Mesendoderm (in vitro differentiated cells): ENCODE measurements around the gene KIAA0513.
"Not testable (repeated sequence)": the region's sequence is repeated elsewhere in the genome, so short reads cannot be mapped to it uniquely, and the experiment has no call there.

ENCODE experiments used
- DNase-seq: peaks from one replicate; pipeline ENCODE4 v3.0.0; 2013
- H2AK5ac ChIP-seq: 2 replicates; pipeline ENCODE4 v1.6.1; 2013; ENCODE audit warnings: low read length, inconsistent platforms
- H2BK120ac ChIP-seq: 2 replicates; pipeline ENCODE4 v1.6.1; 2013; ENCODE audit warnings: low read depth, mild to moderate bottlenecking, low read length, moderate library complexity, mixed read lengths
- H2BK15ac ChIP-seq: replicated peaks from 2 replicates; pipeline ENCODE4 v1.6.1; 2013; ENCODE audit warnings: low read depth, mild to moderate bottlenecking, moderate library complexity
- H2BK5ac ChIP-seq: 2 replicates; pipeline ENCODE4 v1.6.1; 2013; ENCODE audit warnings: low read length, inconsistent platforms
- H3K18ac ChIP-seq: 2 replicates; pipeline ENCODE4 v1.6.1; 2013; ENCODE audit warnings: mild to moderate bottlenecking, low read length, mixed read lengths
- H3K23ac ChIP-seq: one replicate; pipeline ENCODE4 v1.6.1; 2013; ENCODE audit warnings: low read length
- H3K27ac ChIP-seq: 2 replicates; pipeline ENCODE4 v1.5.1; 2013; ENCODE audit warnings: low read depth, mild to moderate bottlenecking, inconsistent platforms, low read length, moderate library complexity
- H3K27me3 ChIP-seq: 2 replicates; pipeline ENCODE4 v1.6.1; 2013; ENCODE audit warnings: low read length, control low read depth, mild to moderate bottlenecking, inconsistent platforms; ENCODE audit not compliant: insufficient read depth, poor library complexity
- H3K36me3 ChIP-seq: 2 replicates; pipeline ENCODE4 v1.6.1; 2013; ENCODE audit warnings: low read length, inconsistent platforms; ENCODE audit not compliant: control insufficient read depth, insufficient read depth
- H3K4ac ChIP-seq: one replicate; pipeline ENCODE4 v1.6.1; 2013; ENCODE audit warnings: low read depth, mild to moderate bottlenecking, low read length, moderate library complexity
- H3K4me1 ChIP-seq: 2 replicates; pipeline ENCODE4 v1.6.1; 2013; ENCODE audit warnings: low read depth, low read length, inconsistent platforms; ENCODE audit not compliant: control insufficient read depth
- H3K4me2 ChIP-seq: 2 replicates; pipeline ENCODE4 v1.6.1; 2013; ENCODE audit warnings: low read length
- H3K4me3 ChIP-seq: 2 replicates; pipeline ENCODE4 v1.5.1; 2013; ENCODE audit warnings: mild to moderate bottlenecking, low read length
- H3K56ac ChIP-seq: one replicate; pipeline ENCODE4 v1.6.1; 2013; ENCODE audit warnings: low read length
- H3K79me1 ChIP-seq: 2 replicates; pipeline ENCODE4 v1.6.1; 2013; ENCODE audit warnings: low read length, inconsistent platforms
- H3K79me2 ChIP-seq: 2 replicates; pipeline ENCODE4 v1.6.1; 2013; ENCODE audit warnings: mild to moderate bottlenecking, low read length; ENCODE audit not compliant: control insufficient read depth, insufficient read depth
- H3K9ac ChIP-seq: 2 replicates; pipeline ENCODE4 v1.6.1; 2013; ENCODE audit warnings: low read length, inconsistent platforms
- H4K5ac ChIP-seq: one replicate; pipeline ENCODE4 v1.6.1; 2013; ENCODE audit warnings: low read length
- H4K8ac ChIP-seq: one replicate; pipeline ENCODE4 v1.6.1; 2013; ENCODE audit warnings: low read depth, mild to moderate bottlenecking, control low read depth, low read length, moderate library complexity
- WGBS: extraction: QIAGEN DNeasy Blood & Tissue Kit; methylation state at CpG from one replicate; pipeline ENCODE4 v1.1.7; 2013; ENCODE audit warnings: low lambda C conversion rate, missing lambda C conversion rate; ENCODE audit not compliant: insufficient coverage; ENCODE audit errors: extremely low coverage; 5-methylcytosine and 5-hydroxymethylcytosine counted together

Gene KIAA0513

DNA sequence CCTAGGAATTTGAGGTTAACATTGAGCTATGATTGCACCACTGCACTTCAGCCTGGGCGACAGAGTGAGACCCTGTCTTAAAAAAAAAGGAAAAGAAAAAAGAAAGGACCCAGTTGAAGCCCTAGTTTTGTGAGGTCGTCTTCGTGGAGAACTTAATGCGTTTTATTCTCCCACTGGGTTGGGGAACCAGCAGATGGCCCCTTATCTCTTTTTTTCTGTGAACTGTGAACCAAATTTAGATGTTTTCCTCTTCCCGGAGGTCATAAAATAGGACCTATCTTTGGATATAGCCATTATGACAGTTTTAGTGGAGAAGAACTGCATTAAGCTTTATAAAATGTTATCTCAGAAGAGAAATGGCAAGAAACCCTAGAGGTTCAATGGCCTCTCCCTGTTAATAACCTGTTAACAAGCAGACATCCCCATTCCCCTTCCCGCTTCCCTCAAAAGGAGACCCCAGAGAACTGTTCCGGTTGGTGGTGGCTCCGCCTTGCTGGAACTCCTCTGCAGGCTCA, 23.5 kb downstream of the KIAA0513 start:
- Histone ChIP-seq H2BK5ac (no peak overlapping the region), H3K4me3 (no peak overlapping the region), H3K27ac (no peak overlapping the region), H3K18ac (no peak overlapping the region), H3K56ac (no peak overlapping the region), H3K4me1 (no peaks in the 10 kb centered on the region), H3K4ac (no peak overlapping the region), H3K23ac (no peak overlapping the region), H2AK5ac (no peak overlapping the region), H4K8ac (no peak overlapping the region), H3K36me3 (no peaks in the 10 kb centered on the region), H3K4me2 (no peak overlapping the region), H2BK15ac (no peak overlapping the region), H3K79me1 (no peaks in the 10 kb centered on the region), H4K5ac (no peak overlapping the region), H2BK120ac (no peak overlapping the region), H3K27me3 (no peaks in the 10 kb centered on the region), H3K9ac (no peak overlapping the region), H3K79me2 (no peaks in the 10 kb centered on the region)
- no peak for DNase-seq
- no CpG with 5 or more reads among the region's 8 CpGs for WGBS

GRCh38 chr16:85051683-85052082, 24.1 kb downstream of the KIAA0513 start:
- H2AK5ac ChIP-seq, result no peak overlapping the region
- no peaks in the 10 kb centered on the region for H3K79me1 ChIP-seq
- H3K4me3 ChIP-seq, result no peak overlapping the region
- H4K5ac ChIP-seq, result no peak overlapping the region
- H3K56ac ChIP-seq, result no peak overlapping the region
- H3K4me1 ChIP-seq, result no peaks in the 10 kb centered on the region
- H4K8ac ChIP-seq, result no peak overlapping the region
- H3K79me2 ChIP-seq, result no peaks in the 10 kb centered on the region
- H2BK15ac ChIP-seq, result no peak overlapping the region
- no peak overlapping the region for H2BK5ac ChIP-seq
- no peaks in the 10 kb centered on the region for H3K27me3 ChIP-seq
- no peaks in the 10 kb centered on the region for H3K36me3 ChIP-seq
- H3K23ac ChIP-seq, result no peak overlapping the region
- WGBS, result no CpG with 5 or more reads among the region's 8 CpGs
- H3K4me2 ChIP-seq, result no peak overlapping the region
- no peak for DNase-seq
- no peak overlapping the region for H3K4ac ChIP-seq
- H3K9ac ChIP-seq, result no peak overlapping the region
- H2BK120ac ChIP-seq, result no peak overlapping the region
- H3K27ac ChIP-seq, result no peak overlapping the region
- H3K18ac ChIP-seq, result no peak overlapping the region

- DNase-seq, result no peak
- Histone ChIP-seq H4K5ac (no peak overlapping the region), H3K4ac (no peak overlapping the region), H3K27ac (no peak overlapping the region), H3K18ac (no peak overlapping the region), H2BK15ac (no peak overlapping the region), H3K4me3 (no peak overlapping the region), H3K9ac (no peak overlapping the region), H2BK120ac (no peak overlapping the region), H3K56ac (no peak overlapping the region), H3K4me1 (no peaks in the 10 kb centered on the region), H3K79me1 (no peaks in the 10 kb centered on the region), H3K27me3 (no peaks in the 10 kb centered on the region), H4K8ac (no peak overlapping the region), H3K79me2 (no peaks in the 10 kb centered on the region), H3K23ac (no peak overlapping the region), H3K4me2 (no peak overlapping the region), H2AK5ac (no peak overlapping the region), H2BK5ac (no peak overlapping the region), H3K36me3 (no peaks in the 10 kb centered on the region)
- WGBS, result no CpG with 5 or more reads among the region's 10 CpGs
Observed at GRCh38 chr16:85052536-85052935, 24.9 kb downstream of the KIAA0513 start.

- DNase-seq, H3K79me2 ChIP-seq, H3K79me1 ChIP-seq, H3K56ac ChIP-seq, H3K18ac ChIP-seq, H3K4ac ChIP-seq, H4K5ac ChIP-seq, H2BK15ac ChIP-seq, H3K36me3 ChIP-seq, H2AK5ac ChIP-seq, H3K23ac ChIP-seq, H2BK120ac ChIP-seq, H3K4me2 ChIP-seq, H3K4me3 ChIP-seq, H3K9ac ChIP-seq, H3K27ac ChIP-seq, H3K4me1 ChIP-seq, H3K27me3 ChIP-seq, H2BK5ac ChIP-seq, H4K8ac ChIP-seq: not testable (repeated sequence)
- WGBS, result no CpG with 5 or more reads among the region's 3 CpGs
Observed at GRCh38 chr16:85054321-85054720, 26.7 kb downstream of the KIAA0513 start.

DNA sequence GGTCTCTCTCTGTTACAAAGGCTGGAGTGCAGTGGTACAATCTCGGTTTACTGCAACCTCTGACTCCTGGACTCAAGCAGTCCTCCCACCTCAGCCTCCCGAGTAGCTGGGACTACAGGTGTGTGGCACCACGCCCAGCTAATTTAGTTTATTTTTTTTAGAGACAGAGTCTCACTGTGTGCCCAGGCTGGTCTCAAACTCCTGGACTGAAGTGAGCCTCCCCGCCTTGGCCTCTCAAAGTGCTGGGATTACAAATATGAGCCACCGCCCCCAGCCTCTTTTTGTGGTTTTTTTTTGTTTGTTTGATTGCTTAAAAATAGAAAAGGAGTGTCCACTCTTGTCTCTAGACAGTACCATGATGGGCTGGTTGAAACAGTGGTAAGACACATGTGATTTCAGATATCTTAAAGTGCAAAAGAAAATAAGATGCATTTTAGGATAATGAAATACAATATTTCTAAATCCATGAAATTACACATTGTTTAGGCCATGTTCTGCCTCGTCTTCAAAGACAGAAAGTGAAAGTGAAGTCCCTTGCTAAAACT, 27.4 kb downstream of the KIAA0513 start:
- Histone ChIP-seq H3K56ac (no peak overlapping the region), H2BK5ac (no peak overlapping the region), H3K18ac (no peak overlapping the region), H3K27me3 (no peaks in the 10 kb centered on the region), H4K5ac (no peak overlapping the region), H3K4me2 (no peak overlapping the region), H3K9ac (no peak overlapping the region), H3K79me2 (no peaks in the 10 kb centered on the region), H3K4me1 (no peaks in the 10 kb centered on the region), H3K27ac (no peak overlapping the region), H2BK120ac (no peak overlapping the region), H2AK5ac (no peak overlapping the region), H3K79me1 (no peaks in the 10 kb centered on the region), H3K36me3 (no peaks in the 10 kb centered on the region), H3K4ac (no peak overlapping the region), H4K8ac (no peak overlapping the region), H2BK15ac (no peak overlapping the region), H3K23ac (no peak overlapping the region), H3K4me3 (no peak overlapping the region)
- no CpG with 5 or more reads among the region's 6 CpGs for WGBS
- no peak for DNase-seq
